NCI-H2227 (cell line): ENCODE data around the gene ATP1A4.

Experiments used
- DNase-seq: peaks from one replicate; lab custom pipeline; 2025; ENCODE audit not compliant: unreplicated experiment; lab: John Stamatoyannopoulos, UW

Gene ATP1A4

GRCh38 chr1:160224606-160225005, 73.2 kb downstream of the ATP1A4 start:
- DNase-seq, result no peak

- no peak for DNase-seq
Observed at GRCh38 chr1:160225345-160225744, 73.9 kb downstream of the ATP1A4 start.

GRCh38 chr1:160226623-160227022, 75.2 kb downstream of the ATP1A4 start:
- no peak for DNase-seq

GRCh38 chr1:160227034-160227433, 75.6 kb downstream of the ATP1A4 start:
- DNase-seq, result no peak

GRCh38 chr1:160227561-160227960, 76.2 kb downstream of the ATP1A4 start:
- no peak for DNase-seq

GRCh38 chr1:160228431-160228830, 77.0 kb downstream of the ATP1A4 start:
- DNase-seq, result no peak

- DNase-seq, result no peak
Observed at GRCh38 chr1:160232911-160233310, 81.5 kb downstream of the ATP1A4 start.
